Colonic mucosa (tissue), 4 donors: ENCODE data around the gene MRPL23. TPM values are rescaled to one million over a fixed set of nuclear protein-coding genes. Genes with fewer than 3 reads are reported as not detected.

Source experiments
- DNase-seq: peaks from one replicate; pipeline ENCODE4 v3.0.0-alpha.2; 2020
- H3K27ac ChIP-seq: fragments of 200-600 bp; one replicate; pipeline ENCODE4 v1.8.0; 2021
- H3K27me3 ChIP-seq: fragments of 200-600 bp; one replicate; pipeline ENCODE4 v1.8.0; 2021
- H3K36me3 ChIP-seq: fragments of 200-600 bp; one replicate; pipeline ENCODE4 v1.8.0; 2021
- H3K4me1 ChIP-seq: fragments of 200-600 bp; one replicate; pipeline ENCODE4 v1.8.0; 2021; ENCODE audit warnings: mild to moderate bottlenecking
- H3K4me3 ChIP-seq: fragments of 200-600 bp; one replicate; pipeline ENCODE4 v1.8.0; 2021
- H3K9ac ChIP-seq, 2 donors: one replicate each; pipeline ENCODE4 v1.7.0; 2013; ENCODE audit warnings: control low read depth in 2 of 2, low read depth in 2 of 2, low read length in 2 of 2
- H3K9me3 ChIP-seq: fragments of 200-600 bp; one replicate; pipeline ENCODE4 v1.8.0; 2021
- CTCF ChIP-seq: fragments of 200-600 bp; IDR thresholded peaks from one replicate; pipeline ENCODE4 v1.8.0; 2022; ENCODE audit warnings: antibody characterized with exemption, mild to moderate bottlenecking
- intact Hi-C: fragments of 100-400 bp; cut with DNase I; formaldehyde crosslinking; loops from one replicate; pipeline ENCODE4 v1.14.1; 2022
- total RNA-seq, 2 donors: library from RNA; stranded (reverse); fragmentation: NEBNext Ultra II Directional in 1 of 2; extraction: Animal tissue kit (Norgen Biotek cat#: 25700) in 1 of 2; gene quantifications; one replicate each; pipeline ENCODE4 v1.2.1, GENCODE V29; 2021
- donor health status: healthy.
- donor health status: DM: no; HTN: no; CAD: no.
- donor health status: DM: no; HTN: no; CAD: no.

The MRPL23 gene
- 100 to 1,000 TPM in 1 of 2 donors, 10 to 100 TPM in 1; 89.4 to 140 TPM for total RNA-seq

GRCh38 chr11:1946812-1947484 is at the start of gene MRPL23:
MRPL23 (plus strand) TSS chr11:1947332; CDS start chr11:1947363, 31 bp downstream.
- TF ChIP-seq CTCF = no peak
- H3K4me3 ChIP-seq = no peak within 1 kb of the TSS
- intact Hi-C loops = no loop called here
- DNase-seq = no peak
- no peaks in the 10 kb centered on the region for H3K4me1 ChIP-seq
- no peaks in the 10 kb centered on the region for H3K36me3 ChIP-seq
- no peaks in the 10 kb centered on the region for H3K9me3 ChIP-seq
- no peaks in the 10 kb centered on the region for H3K27me3 ChIP-seq
- no peak within 1 kb of the TSS for H3K9ac ChIP-seq
- no peak within 1 kb of the TSS for H3K27ac ChIP-seq

GRCh38 chr11:1899090-1899489 is 48.0 kb upstream of the MRPL23 start:
- Histone ChIP-seq H3K4me3 (no peak overlapping the region), H3K27ac (no peak overlapping the region), H3K9ac (no peak overlapping the region), H3K27me3 (no peaks in the 10 kb centered on the region), H3K4me1 (no peaks in the 10 kb centered on the region), H3K36me3 (no peaks in the 10 kb centered on the region), H3K9me3 (no peaks in the 10 kb centered on the region)
- intact Hi-C loops = no loop called here
- no peak for DNase-seq
- TF ChIP-seq CTCF = no peak

- H3K27me3 ChIP-seq = no peaks in the 10 kb centered on the region
- no peak overlapping the region for H3K27ac ChIP-seq
- no peaks in the 10 kb centered on the region for H3K36me3 ChIP-seq
- intact Hi-C loops = no loop called here
- H3K9ac ChIP-seq = no peak overlapping the region
- no peaks in the 10 kb centered on the region for H3K4me1 ChIP-seq
- no peak overlapping the region for H3K4me3 ChIP-seq
- TF ChIP-seq CTCF = no peak
- DNase-seq = no peak
- no peaks in the 10 kb centered on the region for H3K9me3 ChIP-seq
These were observed 47.4 kb upstream of the MRPL23 start for GRCh38 chr11:1899686-1900085.

GRCh38 chr11:1906181-1906580 is 41.0 kb upstream of the MRPL23 start:
- intact Hi-C loops = no loop called here
- no peak for DNase-seq
- Histone ChIP-seq H3K9me3 (no peaks in the 10 kb centered on the region), H3K4me1 (no peaks in the 10 kb centered on the region), H3K36me3 (no peaks in the 10 kb centered on the region), H3K27ac (no peak overlapping the region), H3K4me3 (no peak overlapping the region), H3K27me3 (no peaks in the 10 kb centered on the region), H3K9ac (no peak overlapping the region)
- TF ChIP-seq CTCF = no peak

- no peak overlapping the region for H3K27ac ChIP-seq
- H3K36me3 ChIP-seq = no peaks in the 10 kb centered on the region
These were observed 40.3 kb upstream of the MRPL23 start for GRCh38 chr11:1906611-1907423.

More at GRCh38 chr11:1906611-1907423, 40.3 kb upstream of the MRPL23 start:
- no peak for DNase-seq
- Histone ChIP-seq H3K9me3 (no peaks in the 10 kb centered on the region), H3K4me1 (no peaks in the 10 kb centered on the region), H3K4me3 (no peak overlapping the region), H3K9ac (no peak overlapping the region), H3K27me3 (no peaks in the 10 kb centered on the region)
- intact Hi-C loops = no loop called here
- TF ChIP-seq CTCF = no peak
